ENCODE data around the gene RPH3AL.
"Not testable (repeated sequence)": the region's sequence is repeated elsewhere in the genome, so short reads cannot be mapped to it uniquely, and the experiment has no call there.

RPH3AL gene

GRCh38 chr17:253091-253846 lies 99.3 kb downstream of the RPH3AL start:
- no peak for DNase-seq

GRCh38 chr17:252456-252855 lies 100.2 kb downstream of the RPH3AL start:
- no peak for DNase-seq

GRCh38 chr17:251531-251930 lies 101.1 kb downstream of the RPH3AL start:
- DNase-seq: no peak

GRCh38 chr17:250487-251300 lies 101.9 kb downstream of the RPH3AL start:
- DNase-seq: no peak

GRCh38 chr17:249236-249993 lies 103.2 kb downstream of the RPH3AL start:
- DNase-seq: no peak

- DNase-seq: no peak
Observed at GRCh38 chr17:248337-249235, 104.0 kb downstream of the RPH3AL start.

GRCh38 chr17:247767-248166 lies 104.8 kb downstream of the RPH3AL start:
- no peak for DNase-seq

GRCh38 chr17:246851-247421 lies 105.7 kb downstream of the RPH3AL start:
- DNase-seq: no peak

GRCh38 chr17:246226-246625 lies 106.4 kb downstream of the RPH3AL start:
- DNase-seq: no peak

- DNase-seq: no peak
Observed at GRCh38 chr17:245611-246010, 107.0 kb downstream of the RPH3AL start.

GRCh38 chr17:245020-245419 lies 107.6 kb downstream of the RPH3AL start:
- no peak for DNase-seq

GRCh38 chr17:243924-244323 lies 108.7 kb downstream of the RPH3AL start:
- DNase-seq: not testable (repeated sequence)

GRCh38 chr17:238964-239259 lies 113.7 kb downstream of the RPH3AL start:
- DNase-seq: no peak

GRCh38 chr17:238071-238963 lies 114.3 kb downstream of the RPH3AL start:
- no peak for DNase-seq

- no peak for DNase-seq
Observed at GRCh38 chr17:237406-237955, 115.1 kb downstream of the RPH3AL start.

GRCh38 chr17:236641-237405 lies 115.8 kb downstream of the RPH3AL start:
- DNase-seq: no peak

GRCh38 chr17:235831-236640 lies 116.6 kb downstream of the RPH3AL start:
- no peak for DNase-seq

GRCh38 chr17:234994-235830 lies 117.4 kb downstream of the RPH3AL start:
- not testable (repeated sequence) for DNase-seq

Measured in NK-92 treated with Interleukin-12 subunit alpha and Interleukin-12 subunit beta, amount 100 ng/mL, for 24 hours (cell line).